ENCODE measurements around the gene RRP8.

GRCh38 chr11:6625156-6625831 lies 21.9 kb upstream of the RRP8 start:
- TF ChIP-seq CTCF (IDR thresholded peaks at IDR 0.05) (no peak), POLR2A (IDR thresholded peaks at IDR 0.05) (no peak)
